ENCODE results near the gene MT1H. TPM values are rescaled to one million over a fixed set of nuclear protein-coding genes. Genes with fewer than 3 reads are reported as not detected.

Gene MT1H
- polyA plus RNA-seq, 3 donors: 0.76 TPM; not detected in 2

Other genes with a start within 250 kb of the MT1H start
- 10 to 100 TPM; 28.3 to 68.1 (median 48.9) TPM for gene AMFR, start 244.3 kb upstream of the MT1H start, polyA plus RNA-seq
- 10 to 100 TPM; 33.0 to 65.0 (median 55.9) TPM for gene NUDT21, start 218.5 kb upstream of the MT1H start, polyA plus RNA-seq
- gene OGFOD1, start 218.3 kb upstream of the MT1H start, polyA plus RNA-seq: 10 to 100 TPM in 2 of 3 donors, 1 to 10 TPM in 1; 8.2 to 37.9 (median 23.4) TPM
- gene BBS2, start 149.8 kb upstream of the MT1H start, polyA plus RNA-seq: 10 to 100 TPM; 16.6 to 35.5 (median 18.8) TPM
- gene MT4, start 104.7 kb upstream of the MT1H start, polyA plus RNA-seq: not detected
- not detected for gene MT3, start 80.3 kb upstream of the MT1H start, polyA plus RNA-seq
- 100 to 1,000 TPM in 2 of 3 donors, 10 to 100 TPM in 1; 26.8 to 228 (median 126) TPM for gene MT2A, start 61.2 kb upstream of the MT1H start, polyA plus RNA-seq
- gene MT1E, start 44.0 kb upstream of the MT1H start, polyA plus RNA-seq: 1 to 10 TPM; 1.3 to 4.3 (median 4.0) TPM
- not detected for gene MT1M, start 37.2 kb upstream of the MT1H start, polyA plus RNA-seq
- not detected for gene MT1A, start 31.1 kb upstream of the MT1H start, polyA plus RNA-seq
- gene MT1B, start 17.9 kb upstream of the MT1H start, polyA plus RNA-seq: not detected
- 10 to 100 TPM; 10.2 to 21.9 (median 13.6) TPM for gene MT1F, start 11.9 kb upstream of the MT1H start, polyA plus RNA-seq
- gene MT1G, start 1.7 kb upstream of the MT1H start, polyA plus RNA-seq: 1 to 10 TPM in 2 of 3 donors, not detected in 1; 1.1 to 1.4 TPM
- 10 to 100 TPM; 34.5 to 87.9 (median 55.4) TPM for gene MT1X, start 12.7 kb downstream of the MT1H start, polyA plus RNA-seq
- gene NUP93, start 60.3 kb downstream of the MT1H start, polyA plus RNA-seq: 10 to 100 TPM; 46.6 to 77.7 (median 59.4) TPM
- under 1 TPM in 1 of 3 donors, not detected in 2; 0.03 TPM for gene SLC12A3, start 195.4 kb downstream of the MT1H start, polyA plus RNA-seq